Tibial nerve (tissue), 4 donors: ENCODE measurements around the gene MYOZ3.

Experiments
- EP300 ChIP-seq, 2 donors: sonication (generic); formaldehyde crosslinking; IDR thresholded peaks; one replicate each; pipeline ENCODE4 v1.6.1; 2017; ENCODE audit warnings: antibody characterized with exemption in 2 of 2, mild to moderate bottlenecking in 1 of 2
- POLR2A ChIP-seq, 2 donors: fragments of 450-650 bp; IDR thresholded peaks; one replicate each; pipeline ENCODE4 v1.6.1; 2017; ENCODE audit warnings: antibody characterized with exemption in 2 of 2, mild to moderate bottlenecking in 2 of 2, moderate library complexity in 2 of 2
- TF ChIP-seq, protein P1 (sequence below), 5 experiments: fragments of 200-600 bp in 3 of 5; fragments of 450-650 bp in 2 of 5; sonication (generic) in 3 of 5; IDR thresholded peaks; one replicate each; pipeline ENCODE4 v1.5.1; 2016 to 2019; ENCODE audit warnings: antibody characterized with exemption in 5 of 5, mild to moderate bottlenecking in 3 of 5, moderate library complexity in 2 of 5

DNA sequence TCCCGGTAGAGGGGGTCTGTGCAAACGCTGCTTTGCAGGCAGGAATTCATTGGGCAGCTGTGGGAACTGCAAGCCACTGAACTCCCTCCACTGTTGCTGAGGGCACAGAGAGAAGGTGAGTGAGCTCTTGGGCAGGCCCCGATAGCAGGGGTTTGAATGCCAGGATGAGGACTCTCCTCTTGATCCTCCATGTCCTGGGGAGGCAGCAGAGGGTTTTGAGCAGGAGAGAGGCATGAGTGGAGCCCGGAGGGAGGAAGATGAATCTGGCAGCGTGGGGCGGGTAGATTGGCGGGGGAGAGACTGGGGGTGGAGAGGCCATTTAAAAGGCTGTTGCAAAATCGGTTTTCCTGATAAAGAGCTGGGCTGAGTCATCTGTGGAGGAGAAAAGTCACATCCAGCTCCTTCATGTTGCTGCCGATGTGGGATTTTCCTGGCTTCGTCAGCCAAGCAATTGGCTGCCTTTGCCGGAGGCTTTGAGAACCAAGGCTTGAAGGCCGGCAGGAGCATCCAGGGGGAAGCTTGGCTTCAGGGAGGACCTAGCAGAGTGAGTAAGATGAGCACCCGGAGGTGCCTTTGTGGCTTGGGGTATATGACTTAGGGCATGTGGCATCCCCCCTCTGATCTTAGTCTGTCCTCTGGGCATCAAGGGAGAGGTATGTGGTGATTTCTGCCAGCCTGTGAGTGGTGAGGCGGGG is 20.6 kb upstream of the MYOZ3 start, which contains the start of gene SYNPO:
- TF ChIP-seq, protein P1, sequence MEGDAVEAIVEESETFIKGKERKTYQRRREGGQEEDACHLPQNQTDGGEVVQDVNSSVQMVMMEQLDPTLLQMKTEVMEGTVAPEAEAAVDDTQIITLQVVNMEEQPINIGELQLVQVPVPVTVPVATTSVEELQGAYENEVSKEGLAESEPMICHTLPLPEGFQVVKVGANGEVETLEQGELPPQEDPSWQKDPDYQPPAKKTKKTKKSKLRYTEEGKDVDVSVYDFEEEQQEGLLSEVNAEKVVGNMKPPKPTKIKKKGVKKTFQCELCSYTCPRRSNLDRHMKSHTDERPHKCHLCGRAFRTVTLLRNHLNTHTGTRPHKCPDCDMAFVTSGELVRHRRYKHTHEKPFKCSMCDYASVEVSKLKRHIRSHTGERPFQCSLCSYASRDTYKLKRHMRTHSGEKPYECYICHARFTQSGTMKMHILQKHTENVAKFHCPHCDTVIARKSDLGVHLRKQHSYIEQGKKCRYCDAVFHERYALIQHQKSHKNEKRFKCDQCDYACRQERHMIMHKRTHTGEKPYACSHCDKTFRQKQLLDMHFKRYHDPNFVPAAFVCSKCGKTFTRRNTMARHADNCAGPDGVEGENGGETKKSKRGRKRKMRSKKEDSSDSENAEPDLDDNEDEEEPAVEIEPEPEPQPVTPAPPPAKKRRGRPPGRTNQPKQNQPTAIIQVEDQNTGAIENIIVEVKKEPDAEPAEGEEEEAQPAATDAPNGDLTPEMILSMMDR (IDR thresholded peaks at IDR 0.05): peak in 1 of 5 experiments; percentile 12
- TF ChIP-seq POLR2A (IDR thresholded peaks at IDR 0.05) (peak in 1 of 2 donors; percentile 11), EP300 (IDR thresholded peaks at IDR 0.05) (peak in 1 of 2 donors; percentile 86)
